ENCODE results near the gene UBTD2.
A peak's percentile ranks its signal among the peaks of the same experiment; 100 is the strongest.

Gene UBTD2

GRCh38 chr5:172166030-172166826, 117.3 kb downstream of the UBTD2 start:
- DNase-seq, result peak; percentile 18

GRCh38 chr5:172165465-172165864, 118.1 kb downstream of the UBTD2 start:
- DNase-seq, result peak; percentile 28

- DNase-seq, result peak; percentile 86
Observed at GRCh38 chr5:172164769-172165212, 118.8 kb downstream of the UBTD2 start.

GRCh38 chr5:172163346-172163745, 120.2 kb downstream of the UBTD2 start:
- DNase-seq, result peak; percentile 59

DNA sequence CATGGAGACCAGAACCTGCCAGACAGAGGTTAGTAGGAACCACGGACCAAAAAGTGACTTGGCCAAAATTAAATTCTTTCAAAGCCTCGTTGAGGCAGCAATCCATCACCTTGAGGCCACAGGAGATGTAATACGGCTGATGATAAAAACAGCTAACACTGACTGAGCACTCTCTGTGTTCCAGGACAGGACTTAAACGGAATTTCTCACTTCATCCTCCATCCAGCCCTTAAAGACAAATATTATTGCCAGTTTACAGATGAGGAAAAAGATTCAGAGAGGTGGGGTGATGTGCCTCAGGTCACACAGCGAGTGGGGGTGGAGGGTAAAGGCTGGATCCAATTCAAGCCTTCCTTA, 120.6 kb downstream of the UBTD2 start:
- no peak for DNase-seq

- peak; percentile 74 for DNase-seq
Observed at GRCh38 chr5:172162323-172162986, 121.1 kb downstream of the UBTD2 start.

DNA sequence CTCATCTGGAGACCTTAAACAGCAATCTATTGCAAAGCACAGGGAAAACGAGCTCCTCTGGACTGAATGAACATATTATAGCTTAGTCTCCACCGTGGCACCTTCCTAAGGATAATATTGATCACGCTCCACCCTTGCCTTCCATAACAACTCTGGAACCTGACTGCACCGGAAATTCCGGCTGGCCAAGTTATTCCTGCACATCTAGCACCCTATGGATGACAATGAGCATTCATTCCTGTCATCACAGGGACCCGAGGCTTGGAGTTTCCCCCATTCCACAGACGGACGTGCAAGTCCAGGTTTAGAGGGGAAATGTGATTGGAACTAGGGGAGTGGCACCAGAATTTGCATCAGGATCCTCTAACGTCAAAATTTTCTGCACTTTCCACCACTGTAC, 123.1 kb downstream of the UBTD2 start:
- DNase-seq, result peak; percentile 1

Measured in left hindlimb (tissue), 1 donor.